GM18870 (cell line): ENCODE data around the gene CST4.
"Not testable (repeated sequence)": the region's sequence is repeated elsewhere in the genome, so short reads cannot be mapped to it uniquely, and the experiment has no call there.

Source experiments
- ATAC-seq: cut with Tn5 transposase; IDR thresholded peaks from one replicate; pipeline ENCODE4 v1.9.1; 2021; ENCODE audit warnings: moderate library complexity; ENCODE audit not compliant: unreplicated experiment

The CST4 gene

GRCh38 chr20:23644164-23644563 lies 44.7 kb downstream of the CST4 start:
- ATAC-seq = no peak

- no peak for ATAC-seq
These were observed 45.2 kb downstream of the CST4 start for GRCh38 chr20:23643659-23644058.

GRCh38 chr20:23641936-23642751 lies 46.7 kb downstream of the CST4 start:
- no peak for ATAC-seq

- no peak for ATAC-seq
These were observed 47.9 kb downstream of the CST4 start for GRCh38 chr20:23640671-23641667.

DNA sequence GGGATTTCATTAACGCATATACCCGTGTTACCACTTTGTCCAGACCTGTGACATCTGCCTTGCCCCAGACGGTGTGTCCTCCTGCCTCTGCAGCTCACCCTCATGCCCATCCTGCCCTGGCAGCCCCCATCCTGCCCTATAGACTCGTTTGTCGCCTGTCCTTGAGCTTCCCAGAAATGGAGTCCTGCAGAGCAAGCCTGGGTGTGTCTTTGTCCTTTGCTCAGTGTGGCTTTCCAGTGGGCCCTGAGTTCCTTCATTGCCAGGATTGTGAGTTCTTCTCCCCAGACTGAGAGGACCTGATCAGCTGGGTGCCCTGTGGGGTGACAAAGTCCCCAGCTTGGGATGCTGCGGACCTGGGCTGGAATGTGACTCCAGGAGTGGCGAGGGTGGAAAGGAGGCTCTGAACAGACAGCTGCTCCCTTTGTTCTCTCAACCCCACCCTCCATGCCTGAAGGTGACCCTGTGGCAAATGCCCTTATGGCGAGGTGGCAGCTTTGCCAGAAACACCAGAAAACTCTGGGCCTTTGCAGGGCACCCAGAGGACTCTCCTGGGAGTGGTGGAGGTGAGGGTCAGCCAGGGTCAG lies 48.7 kb downstream of the CST4 start:
- ATAC-seq = no peak

- ATAC-seq = no peak
These were observed 49.3 kb downstream of the CST4 start for GRCh38 chr20:23639490-23639958.

GRCh38 chr20:23638309-23638708 lies 50.5 kb downstream of the CST4 start:
- ATAC-seq = no peak

- no peak for ATAC-seq
These were observed 51.3 kb downstream of the CST4 start, which contains the start of gene CST3 for GRCh38 chr20:23637282-23638221. TSS of gene CST3 (minus strand) at chr20:23637955. CDS start at chr20:23637862, 93 bp downstream.

DNA sequence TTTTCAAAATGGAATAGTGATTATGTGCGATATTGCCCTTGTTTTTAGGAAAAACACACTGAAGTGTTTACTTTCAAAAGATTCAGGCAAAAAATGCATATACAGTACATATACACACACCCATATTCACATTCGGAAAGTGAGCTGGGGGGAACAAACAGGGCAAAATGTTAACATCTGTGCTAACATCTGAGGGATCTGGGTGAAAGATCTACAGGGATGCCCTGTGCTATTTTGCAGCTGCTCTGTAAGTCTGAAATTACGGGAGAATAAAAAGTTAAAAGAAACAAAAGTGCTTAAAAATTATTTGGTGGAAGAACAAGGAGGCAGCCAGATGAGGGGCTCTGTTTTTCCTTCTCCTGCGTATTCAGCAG lies 51.9 kb downstream of the CST4 start:
- ATAC-seq = no peak

DNA sequence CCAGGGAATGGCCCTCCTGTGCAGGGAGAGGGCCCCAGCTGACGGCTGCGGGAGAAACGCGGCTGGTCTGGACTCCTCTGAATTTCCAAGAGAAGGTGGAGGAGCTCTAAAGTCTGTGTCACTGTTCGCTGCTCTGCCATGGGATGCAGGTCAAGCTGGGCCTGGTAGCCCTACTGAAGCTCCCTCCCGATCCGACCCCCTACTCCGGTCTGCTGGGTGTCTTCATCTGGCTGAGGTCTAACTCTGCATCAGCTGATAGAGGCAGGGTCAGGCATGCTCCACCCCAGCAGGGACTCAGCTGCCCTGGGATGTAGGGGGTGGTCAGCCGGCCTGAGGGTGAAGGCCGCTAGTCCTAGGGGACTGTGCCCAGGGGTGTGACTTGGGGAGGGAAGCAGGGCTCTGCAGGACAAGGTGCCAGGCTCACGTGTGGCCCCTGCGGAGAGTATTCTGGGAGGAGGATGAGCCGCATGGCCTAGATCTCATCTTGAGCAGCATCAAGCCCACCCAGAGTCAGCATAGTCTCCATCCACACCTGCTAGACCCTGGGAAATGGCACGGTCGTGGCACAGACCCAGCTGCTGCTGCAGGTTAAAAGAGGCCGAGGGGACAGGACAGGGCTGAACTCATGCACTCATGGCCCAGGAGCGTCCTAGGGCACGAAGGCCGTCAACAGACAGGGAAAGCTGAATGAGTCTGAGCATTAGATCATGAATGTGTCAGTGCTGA lies 52.5 kb downstream of the CST4 start:
- ATAC-seq = no peak

DNA sequence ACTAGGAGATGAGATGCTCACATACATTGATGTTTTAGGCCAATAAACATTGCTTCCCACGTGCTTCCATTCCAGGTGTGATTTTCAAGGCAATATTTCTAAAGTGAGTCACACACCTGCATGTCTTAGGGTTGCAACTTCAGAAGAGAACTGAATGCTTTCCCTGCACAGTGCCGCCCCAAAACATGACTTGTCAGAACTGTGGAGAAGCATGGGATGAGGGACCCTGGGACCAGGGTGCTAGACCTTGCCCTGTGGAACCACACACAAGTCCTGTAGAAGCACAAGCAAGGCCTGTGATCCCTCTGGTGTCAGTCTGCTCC lies 53.1 kb downstream of the CST4 start:
- ATAC-seq = not testable (repeated sequence)
